Left ventricle myocardium inferior (tissue), 1 donor: Measurements from ENCODE around the gene TMEM234. TPM values are rescaled to one million over a fixed set of nuclear protein-coding genes. Genes with fewer than 3 reads are reported as not detected.

Source experiments
- DNase-seq: peaks from one replicate; pipeline ENCODE4 v3.0.0-alpha.2; 2020
- H3K27ac ChIP-seq: fragments of 200-600 bp; replicated peaks from 2 replicates; pipeline ENCODE4 v1.8.0; 2021
- H3K27me3 ChIP-seq: fragments of 200-600 bp; 2 replicates; pipeline ENCODE4 v1.8.0; 2021; ENCODE audit warnings: low read depth
- H3K36me3 ChIP-seq: fragments of 200-600 bp; 2 replicates; pipeline ENCODE4 v1.8.0; 2021
- H3K4me1 ChIP-seq: fragments of 200-600 bp; 2 replicates; pipeline ENCODE4 v1.8.0; 2021
- H3K4me3 ChIP-seq: fragments of 200-600 bp; 2 replicates; pipeline ENCODE4 v1.8.0; 2021; ENCODE audit warnings: mild to moderate bottlenecking, moderate library complexity
- H3K9me3 ChIP-seq: fragments of 200-600 bp; replicated peaks from 2 replicates; pipeline ENCODE4 v1.8.0; 2021
- intact Hi-C: fragments of 100-400 bp; cut with micrococcal nuclease; formaldehyde crosslinking; loops from one replicate; pipeline ENCODE4 v1.11.0; 2022
- total RNA-seq: library from RNA; stranded (reverse); fragmentation: NEBNext Ultra II Directional; extraction: Animal tissue kit (Norgen Biotek cat#: 25700); gene quantifications from one replicate; pipeline ENCODE4 v1.2.1, GENCODE V29; 2021
- TF ChIP-seq, protein P1 (sequence below): fragments of 200-600 bp; IDR thresholded peaks from 2 replicates; pipeline ENCODE4 v1.8.0; 2021; ENCODE audit warnings: antibody characterized with exemption, mild to moderate bottlenecking, borderline replicate concordance
- donor health status: DM: no; HTN: yes; CAD: no; lungs with severe emphysema.

Gene TMEM234
- total RNA-seq, 1 donor from 2014 or later: 10.9 TPM

DNA sequence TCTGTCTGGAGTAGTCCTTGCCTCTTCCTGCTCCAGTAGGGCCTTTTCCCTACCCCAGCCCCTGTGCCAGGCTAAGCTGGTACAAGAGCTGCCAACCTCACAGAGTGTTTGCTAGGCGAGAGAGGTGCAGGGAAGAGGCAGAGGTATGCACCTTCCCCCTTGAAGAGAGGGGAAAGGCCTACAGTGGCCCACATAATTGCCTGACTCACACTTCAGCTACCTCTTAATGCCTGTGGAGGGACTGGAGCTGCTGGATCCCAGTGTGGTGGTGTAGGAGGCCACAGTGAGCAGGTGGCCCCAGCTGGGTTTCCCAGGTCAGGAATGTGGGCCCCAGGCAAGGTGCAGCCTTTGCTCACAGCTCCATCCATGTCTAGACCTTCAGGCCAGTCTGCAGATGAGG, 25.1 kb downstream of the TMEM234 start:
- no peak overlapping the region for H3K4me3 ChIP-seq
- peak overlapping the region; percentile 91 for H3K27ac ChIP-seq
- TF ChIP-seq, protein P1, sequence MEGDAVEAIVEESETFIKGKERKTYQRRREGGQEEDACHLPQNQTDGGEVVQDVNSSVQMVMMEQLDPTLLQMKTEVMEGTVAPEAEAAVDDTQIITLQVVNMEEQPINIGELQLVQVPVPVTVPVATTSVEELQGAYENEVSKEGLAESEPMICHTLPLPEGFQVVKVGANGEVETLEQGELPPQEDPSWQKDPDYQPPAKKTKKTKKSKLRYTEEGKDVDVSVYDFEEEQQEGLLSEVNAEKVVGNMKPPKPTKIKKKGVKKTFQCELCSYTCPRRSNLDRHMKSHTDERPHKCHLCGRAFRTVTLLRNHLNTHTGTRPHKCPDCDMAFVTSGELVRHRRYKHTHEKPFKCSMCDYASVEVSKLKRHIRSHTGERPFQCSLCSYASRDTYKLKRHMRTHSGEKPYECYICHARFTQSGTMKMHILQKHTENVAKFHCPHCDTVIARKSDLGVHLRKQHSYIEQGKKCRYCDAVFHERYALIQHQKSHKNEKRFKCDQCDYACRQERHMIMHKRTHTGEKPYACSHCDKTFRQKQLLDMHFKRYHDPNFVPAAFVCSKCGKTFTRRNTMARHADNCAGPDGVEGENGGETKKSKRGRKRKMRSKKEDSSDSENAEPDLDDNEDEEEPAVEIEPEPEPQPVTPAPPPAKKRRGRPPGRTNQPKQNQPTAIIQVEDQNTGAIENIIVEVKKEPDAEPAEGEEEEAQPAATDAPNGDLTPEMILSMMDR: no peak
- H3K9me3 ChIP-seq: no peaks in the 10 kb centered on the region
- peaks cover 57% of the 10 kb centered on the region for H3K36me3 ChIP-seq
- peaks cover 61% of the 10 kb centered on the region for H3K4me1 ChIP-seq
- H3K27me3 ChIP-seq: no peaks in the 10 kb centered on the region
- intact Hi-C loops: no loop called here
- no peak for DNase-seq

DNA sequence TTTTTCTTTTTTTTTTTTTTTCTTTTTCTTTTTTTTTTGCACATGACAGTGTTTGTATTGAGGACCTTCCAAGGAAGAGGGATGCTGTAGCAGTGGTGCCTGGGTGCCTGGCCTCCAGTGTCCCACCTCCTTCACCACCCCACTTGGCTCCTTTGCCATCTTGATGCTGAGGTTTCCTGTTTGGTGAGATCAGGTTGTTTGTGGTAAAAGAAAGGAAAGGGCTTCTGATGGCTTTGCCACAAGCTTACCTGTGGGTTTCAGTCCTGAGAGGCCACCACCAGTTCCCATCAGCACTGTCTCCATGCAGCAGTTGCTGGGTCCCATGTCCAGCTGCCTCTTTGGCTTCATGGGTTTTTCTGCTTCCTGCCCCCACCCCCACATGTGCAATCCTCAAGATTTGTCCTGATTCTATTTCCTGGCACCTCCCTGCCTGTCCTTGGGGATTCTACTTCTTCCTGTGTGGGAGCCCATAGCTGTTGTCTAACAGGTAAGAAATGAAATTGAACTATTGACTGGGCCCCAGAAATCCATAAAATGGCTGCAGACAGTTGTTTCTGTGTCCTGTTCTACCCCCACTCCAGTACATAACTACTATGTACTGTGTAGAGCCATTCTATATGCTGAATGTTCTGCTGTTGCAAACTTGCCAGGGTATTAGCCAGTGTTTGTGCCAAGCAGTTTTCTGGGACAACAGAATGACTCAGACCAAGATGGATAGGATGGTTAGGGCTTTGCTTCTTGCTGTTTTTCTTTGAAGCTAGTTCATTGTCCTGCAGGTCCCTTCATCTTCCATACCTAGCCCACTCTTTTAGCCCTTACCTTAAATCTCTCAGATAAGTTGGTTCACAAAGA, 26.0 kb downstream of the TMEM234 start:
- Histone ChIP-seq H3K27me3 (no peaks in the 10 kb centered on the region), H3K4me3 (no peak overlapping the region), H3K4me1 (peaks cover 53% of the 10 kb centered on the region), H3K9me3 (no peaks in the 10 kb centered on the region), H3K27ac (no peak overlapping the region), H3K36me3 (peaks cover 66% of the 10 kb centered on the region)
- TF ChIP-seq, protein P1: no peak
- no peak for DNase-seq
- intact Hi-C loops: no loop called here

DNA sequence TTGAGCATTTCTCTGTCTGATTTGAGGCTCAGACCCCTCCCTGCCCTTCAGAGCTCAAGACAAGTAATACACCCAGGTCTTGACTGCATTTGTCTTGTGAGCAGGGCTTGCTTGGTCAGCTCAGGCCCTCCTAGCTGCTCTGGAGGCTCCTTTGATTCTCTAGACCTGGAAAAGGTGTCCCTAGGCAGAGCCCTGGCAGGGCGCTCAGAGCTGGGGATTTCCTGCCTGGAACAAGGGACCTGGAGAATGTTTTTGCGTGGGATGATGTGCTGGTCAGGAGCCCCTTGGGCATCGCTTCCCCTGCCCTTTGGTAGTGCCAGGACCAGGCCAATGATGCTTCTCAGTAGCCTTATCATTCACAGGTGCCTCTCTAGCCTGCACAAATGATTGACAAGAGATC, 26.6 kb downstream of the TMEM234 start:
- intact Hi-C loops: no loop called here
- TF ChIP-seq, protein P1: no peak
- DNase-seq: no peak
- Histone ChIP-seq H3K9me3 (no peaks in the 10 kb centered on the region), H3K36me3 (peaks cover 72% of the 10 kb centered on the region), H3K27ac (no peak overlapping the region), H3K4me3 (no peak overlapping the region), H3K4me1 (peaks cover 49% of the 10 kb centered on the region), H3K27me3 (no peaks in the 10 kb centered on the region)

DNA sequence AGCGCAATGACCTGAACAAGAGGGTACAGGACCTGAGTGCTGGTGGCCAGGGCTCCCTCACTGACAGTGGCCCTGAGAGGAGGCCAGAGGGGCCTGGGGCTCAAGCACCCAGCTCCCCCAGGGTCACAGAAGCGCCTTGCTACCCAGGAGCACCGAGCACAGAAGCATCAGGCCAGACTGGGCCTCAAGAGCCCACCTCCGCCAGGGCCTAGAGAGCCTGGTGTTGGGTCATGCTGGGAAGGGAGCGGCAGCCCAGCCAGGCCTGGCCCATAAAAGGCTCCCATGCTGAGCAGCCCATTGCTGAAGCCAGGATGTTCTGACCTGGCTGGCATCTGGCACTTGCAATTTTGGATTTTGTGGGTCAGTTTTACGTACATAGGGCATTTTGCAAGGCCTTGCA, 27.2 kb downstream of the TMEM234 start:
- intact Hi-C loops: no loop called here
- Histone ChIP-seq H3K36me3 (peaks cover 78% of the 10 kb centered on the region), H3K27me3 (no peaks in the 10 kb centered on the region), H3K4me1 (peaks cover 44% of the 10 kb centered on the region), H3K4me3 (no peak overlapping the region), H3K27ac (no peak overlapping the region), H3K9me3 (no peaks in the 10 kb centered on the region)
- no peak for DNase-seq
- TF ChIP-seq, protein P1: no peak

DNA sequence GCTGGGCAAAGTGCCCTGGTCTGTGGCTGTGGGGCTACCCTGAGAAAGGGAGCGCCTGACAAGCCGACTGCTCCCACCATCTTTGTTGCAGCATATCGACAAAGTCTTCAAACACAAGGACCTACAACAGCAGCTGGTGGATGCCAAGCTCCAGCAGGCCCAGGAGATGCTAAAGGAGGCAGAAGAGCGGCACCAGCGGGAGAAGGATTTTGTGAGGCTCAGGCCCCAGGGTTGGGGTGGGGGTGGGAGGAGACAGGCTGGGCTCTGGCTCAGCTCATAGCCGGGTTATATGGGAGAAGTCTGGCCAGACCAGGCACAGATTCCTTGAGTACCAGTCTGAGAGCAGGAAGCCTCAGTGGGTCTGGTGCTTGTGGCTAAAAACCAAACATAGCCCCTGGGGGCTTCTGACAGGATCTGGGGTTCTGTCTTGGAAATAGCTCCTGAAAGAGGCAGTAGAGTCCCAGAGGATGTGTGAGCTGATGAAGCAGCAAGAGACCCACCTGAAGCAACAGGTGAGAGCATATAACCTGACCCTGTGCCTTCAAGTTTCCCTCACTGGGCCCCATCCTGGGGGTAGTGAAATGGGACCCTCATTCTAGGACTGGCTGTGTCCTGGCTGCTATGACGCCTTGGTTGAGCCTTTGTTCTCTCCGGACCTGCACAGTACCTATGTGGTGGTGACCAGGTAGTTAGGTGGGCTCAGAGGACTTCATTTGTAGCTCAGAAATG, 29.8 kb downstream of the TMEM234 start:
- H3K4me1 ChIP-seq: peaks cover 18% of the 10 kb centered on the region
- peaks cover 98% of the 10 kb centered on the region for H3K36me3 ChIP-seq
- no peaks in the 10 kb centered on the region for H3K27me3 ChIP-seq
- TF ChIP-seq, protein P1: no peak
- no peak for DNase-seq
- intact Hi-C loops: no loop called here
- H3K9me3 ChIP-seq: no peaks in the 10 kb centered on the region
- no peak overlapping the region for H3K4me3 ChIP-seq
- H3K27ac ChIP-seq: no peak overlapping the region
